22Rv1 (cell line): ENCODE results near the gene SH3D19.
A peak's percentile ranks its signal among the peaks of the same experiment; 100 is the strongest.

ENCODE experiments used
- H3K27ac ChIP-seq: fragments of 450-650 bp; 2 replicates; pipeline ENCODE4 v1.5.1; 2017
- ZFX ChIP-seq: fragments of 450-650 bp; IDR thresholded peaks from 2 replicates; pipeline ENCODE4 v1.6.1; 2017; ENCODE audit warnings: antibody characterized with exemption, borderline replicate concordance
- TF ChIP-seq, protein P1 (sequence below): fragments of 450-650 bp; IDR thresholded peaks from 2 replicates; pipeline ENCODE4 v1.5.1; 2017; ENCODE audit warnings: mild to moderate bottlenecking

Gene SH3D19

DNA sequence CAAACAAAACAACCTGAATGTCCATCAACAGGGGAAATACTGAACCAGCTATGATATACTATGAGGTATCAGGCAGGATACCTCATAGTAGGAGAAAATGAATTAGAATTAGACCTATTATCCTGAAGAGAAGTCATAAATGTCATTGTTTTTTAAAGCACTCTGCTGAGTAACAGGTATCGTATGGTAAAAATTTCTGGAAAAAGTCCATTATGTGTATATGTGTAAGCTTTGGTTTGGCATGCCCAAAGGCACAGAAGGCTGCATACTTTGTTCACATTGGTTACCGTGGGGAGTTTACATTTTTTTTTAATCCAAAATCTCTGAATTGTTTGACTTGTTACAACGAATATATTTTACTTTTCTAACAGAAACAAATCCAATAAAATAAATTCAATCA is 155.5 kb downstream of the SH3D19 start:
- TF ChIP-seq, protein P1, sequence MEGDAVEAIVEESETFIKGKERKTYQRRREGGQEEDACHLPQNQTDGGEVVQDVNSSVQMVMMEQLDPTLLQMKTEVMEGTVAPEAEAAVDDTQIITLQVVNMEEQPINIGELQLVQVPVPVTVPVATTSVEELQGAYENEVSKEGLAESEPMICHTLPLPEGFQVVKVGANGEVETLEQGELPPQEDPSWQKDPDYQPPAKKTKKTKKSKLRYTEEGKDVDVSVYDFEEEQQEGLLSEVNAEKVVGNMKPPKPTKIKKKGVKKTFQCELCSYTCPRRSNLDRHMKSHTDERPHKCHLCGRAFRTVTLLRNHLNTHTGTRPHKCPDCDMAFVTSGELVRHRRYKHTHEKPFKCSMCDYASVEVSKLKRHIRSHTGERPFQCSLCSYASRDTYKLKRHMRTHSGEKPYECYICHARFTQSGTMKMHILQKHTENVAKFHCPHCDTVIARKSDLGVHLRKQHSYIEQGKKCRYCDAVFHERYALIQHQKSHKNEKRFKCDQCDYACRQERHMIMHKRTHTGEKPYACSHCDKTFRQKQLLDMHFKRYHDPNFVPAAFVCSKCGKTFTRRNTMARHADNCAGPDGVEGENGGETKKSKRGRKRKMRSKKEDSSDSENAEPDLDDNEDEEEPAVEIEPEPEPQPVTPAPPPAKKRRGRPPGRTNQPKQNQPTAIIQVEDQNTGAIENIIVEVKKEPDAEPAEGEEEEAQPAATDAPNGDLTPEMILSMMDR = no peak
- TF ChIP-seq ZFX = no peak
- H3K27ac ChIP-seq = no peak overlapping the region

- TF ChIP-seq ZFX = no peak
- TF ChIP-seq, protein P1 = no peak
- H3K27ac ChIP-seq = no peak overlapping the region
These were observed 156.2 kb downstream of the SH3D19 start for GRCh38 chr4:151169223-151169622.

DNA sequence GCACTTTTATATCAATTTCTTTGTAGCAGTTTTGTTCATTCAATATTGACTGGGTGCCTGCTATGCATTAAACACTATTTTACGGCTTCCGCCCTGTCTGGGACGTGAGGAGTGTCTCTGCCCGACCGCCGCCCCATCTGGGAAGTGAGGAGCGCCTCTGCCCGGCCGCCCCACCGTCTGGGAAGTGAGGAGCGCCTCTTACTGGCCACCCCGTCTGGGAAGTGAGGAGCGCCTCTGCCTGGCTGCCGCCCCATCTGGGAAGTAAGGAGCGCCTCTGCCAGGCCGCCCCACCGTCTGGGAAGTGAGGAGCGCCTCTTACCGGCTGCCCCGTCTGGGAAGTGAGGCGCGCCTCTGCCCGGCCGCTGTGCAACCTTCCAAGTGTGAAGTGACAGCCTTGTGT is 157.8 kb downstream of the SH3D19 start:
- TF ChIP-seq, protein P1 = no peak
- TF ChIP-seq ZFX = no peak
- H3K27ac ChIP-seq = no peak overlapping the region

DNA sequence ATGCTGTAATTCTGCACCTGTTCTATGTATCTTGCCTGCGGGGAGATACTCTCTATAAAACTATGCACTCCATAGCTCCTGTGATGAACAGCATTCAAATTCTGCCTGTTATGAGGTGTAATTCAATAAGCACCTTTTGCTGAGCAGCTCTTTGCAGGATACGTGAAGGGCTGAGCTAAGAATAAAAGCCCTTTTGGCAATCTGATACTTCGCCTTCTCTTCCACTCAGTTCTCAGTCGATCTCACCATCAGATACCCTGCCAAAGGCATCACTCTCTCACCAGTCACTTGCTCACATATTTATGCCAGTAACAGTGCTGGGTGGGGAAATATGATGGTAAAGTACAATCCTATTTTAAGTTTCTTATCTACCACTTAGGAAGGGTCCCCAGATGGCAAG is 158.8 kb downstream of the SH3D19 start:
- TF ChIP-seq, protein P1 = no peak
- TF ChIP-seq ZFX = no peak

GRCh38 chr4:151165205-151166000 is 160.0 kb downstream of the SH3D19 start:
- no peak for TF ChIP-seq ZFX
- TF ChIP-seq, protein P1 = no peak
- peak overlapping the region; percentile 57 for H3K27ac ChIP-seq

More for the DNA sequence above, 158.8 kb downstream of the SH3D19 start:
- H3K27ac ChIP-seq = peak overlapping the region; percentile 57

GRCh38 chr4:151163855-151164254 is 161.6 kb downstream of the SH3D19 start:
- no peak overlapping the region for H3K27ac ChIP-seq
- no peak for TF ChIP-seq ZFX
- TF ChIP-seq, protein P1 = no peak

DNA sequence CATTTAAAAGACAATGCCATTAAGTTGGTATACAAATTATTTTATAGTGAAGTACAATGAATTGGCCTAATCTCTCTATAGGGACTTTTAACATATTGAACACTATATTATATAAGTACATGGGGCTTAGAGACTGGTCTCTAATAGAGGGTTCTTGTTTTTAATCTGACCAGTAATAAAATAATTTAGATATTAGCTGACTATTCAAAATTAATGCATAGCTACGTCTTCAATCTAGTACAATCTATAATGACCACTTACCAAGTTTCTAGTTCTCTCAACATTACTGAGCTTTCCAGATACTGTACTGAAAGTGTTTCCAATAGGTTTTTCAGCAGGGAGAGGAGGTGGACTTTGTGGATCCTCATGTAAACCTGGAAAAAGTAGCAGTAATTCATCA is 166.4 kb downstream of the SH3D19 start:
- TF ChIP-seq, protein P1 = no peak
- TF ChIP-seq ZFX = no peak
- no peak overlapping the region for H3K27ac ChIP-seq
